H4 (cell line): ENCODE measurements around the gene TNFRSF12A. TPM values are rescaled to one million over a fixed set of nuclear protein-coding genes. Genes with fewer than 3 reads are reported as not detected.
A peak's percentile ranks its signal among the peaks of the same experiment; 100 is the strongest.

ENCODE experiments used
- DNase-seq: peaks from one replicate; pipeline ENCODE4 v3.0.0-alpha.2; 2015; ENCODE audit warnings: low spot score
- total RNA-seq: library from RNA; depleted of rRNA; stranded (reverse); fragments of >200 nt; shearing (Covaris generic); gene quantifications from 2 replicates; pipeline ENCODE4 v1.2.3, GENCODE V29; 2014

The TNFRSF12A gene
- total RNA-seq, 1 experiment from 2014 or later: 312 TPM

GRCh38 chr16:3012828-3013420 is 7.2 kb upstream of the TNFRSF12A start, which contains the start of gene CLDN9:
Gene CLDN9 (plus strand): TSS chr16:3012923. CDS start chr16:3013363, 440 bp downstream.
- no peak for DNase-seq

- no peak for DNase-seq
Measured at GRCh38 chr16:3013491-3013951, 6.6 kb upstream of the TNFRSF12A start.

- DNase-seq: no peak
Measured at GRCh38 chr16:3013998-3014690, 6.0 kb upstream of the TNFRSF12A start.

GRCh38 chr16:3014971-3015370 is 5.2 kb upstream of the TNFRSF12A start:
- no peak for DNase-seq

GRCh38 chr16:3015865-3016521 is 4.2 kb upstream of the TNFRSF12A start:
- DNase-seq: no peak

GRCh38 chr16:3017344-3017743 is 2.8 kb upstream of the TNFRSF12A start:
- no peak for DNase-seq

GRCh38 chr16:3017794-3018506 is 2.2 kb upstream of the TNFRSF12A start, which contains the start of gene CLDN6:
Gene CLDN6 (minus strand): TSS chr16:3018183. CDS start chr16:3016021, 2,162 bp downstream.
- no peak for DNase-seq

- DNase-seq: no peak
Measured at GRCh38 chr16:3019594-3020246, 448 bp upstream of the TNFRSF12A start.

DNA sequence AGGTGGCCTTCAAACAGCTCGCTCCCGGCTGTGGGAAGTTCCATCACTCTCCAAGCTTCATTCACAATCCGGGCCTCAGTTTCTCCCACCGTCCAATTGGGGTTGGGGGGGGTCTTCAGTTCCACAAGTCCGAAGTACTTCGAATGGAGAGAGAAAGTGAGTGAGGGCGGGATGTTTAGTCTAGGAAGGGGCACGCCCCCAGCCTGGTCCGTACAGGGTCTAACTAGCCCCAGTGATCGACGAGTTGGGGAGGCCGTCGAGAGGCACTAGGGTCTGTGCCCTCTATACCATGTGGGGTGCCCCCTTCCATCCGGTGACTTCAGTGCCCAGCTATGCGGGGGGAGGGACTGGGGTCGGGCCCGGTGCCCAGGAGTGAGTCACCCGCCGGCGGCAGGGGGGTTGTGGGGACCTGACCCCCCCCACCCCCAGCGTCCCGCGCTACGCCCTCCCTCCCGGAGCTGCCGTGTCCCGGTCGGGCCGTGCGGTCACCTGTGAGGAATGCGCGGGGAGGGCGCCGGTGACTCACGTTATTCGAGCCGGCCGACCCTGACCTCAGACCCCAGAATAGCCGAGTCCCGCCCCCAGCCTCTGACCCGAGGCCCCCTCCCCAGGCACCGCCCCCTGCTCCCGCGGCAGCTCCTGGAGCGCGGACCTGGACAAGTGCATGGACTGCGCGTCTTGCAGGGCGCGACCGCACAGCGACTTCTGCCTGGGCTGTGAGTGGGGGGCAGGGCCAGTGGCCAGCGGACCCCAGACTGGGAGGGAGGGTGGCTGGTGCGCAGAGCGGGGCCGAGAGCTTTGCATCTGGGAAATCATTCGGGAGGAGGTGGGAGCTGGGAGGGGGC is 658 bp downstream of the TNFRSF12A start:
- DNase-seq: peak; percentile 89

DNA sequence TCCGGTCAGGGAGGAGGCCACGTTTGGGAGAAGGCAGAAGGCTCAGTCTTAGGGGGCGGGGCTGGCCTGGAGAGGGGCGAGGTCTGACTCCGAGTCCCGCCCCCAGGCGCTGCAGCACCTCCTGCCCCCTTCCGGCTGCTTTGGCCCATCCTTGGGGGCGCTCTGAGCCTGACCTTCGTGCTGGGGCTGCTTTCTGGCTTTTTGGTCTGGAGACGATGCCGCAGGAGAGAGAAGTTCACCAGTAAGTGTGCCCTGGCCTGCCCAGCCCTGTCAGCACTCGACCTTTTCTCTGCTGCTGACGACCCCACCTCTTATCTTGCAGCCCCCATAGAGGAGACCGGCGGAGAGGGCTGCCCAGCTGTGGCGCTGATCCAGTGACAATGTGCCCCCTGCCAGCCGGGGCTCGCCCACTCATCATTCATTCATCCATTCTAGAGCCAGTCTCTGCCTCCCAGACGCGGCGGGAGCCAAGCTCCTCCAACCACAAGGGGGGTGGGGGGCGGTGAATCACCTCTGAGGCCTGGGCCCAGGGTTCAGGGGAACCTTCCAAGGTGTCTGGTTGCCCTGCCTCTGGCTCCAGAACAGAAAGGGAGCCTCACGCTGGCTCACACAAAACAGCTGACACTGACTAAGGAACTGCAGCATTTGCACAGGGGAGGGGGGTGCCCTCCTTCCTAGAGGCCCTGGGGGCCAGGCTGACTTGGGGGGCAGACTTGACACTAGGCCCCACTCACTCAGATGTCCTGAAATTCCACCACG is 1.5 kb downstream of the TNFRSF12A start:
- peak; percentile 85 for DNase-seq

GRCh38 chr16:3022208-3022683 is 2.1 kb downstream of the TNFRSF12A start:
- peak; percentile 92 for DNase-seq

DNA sequence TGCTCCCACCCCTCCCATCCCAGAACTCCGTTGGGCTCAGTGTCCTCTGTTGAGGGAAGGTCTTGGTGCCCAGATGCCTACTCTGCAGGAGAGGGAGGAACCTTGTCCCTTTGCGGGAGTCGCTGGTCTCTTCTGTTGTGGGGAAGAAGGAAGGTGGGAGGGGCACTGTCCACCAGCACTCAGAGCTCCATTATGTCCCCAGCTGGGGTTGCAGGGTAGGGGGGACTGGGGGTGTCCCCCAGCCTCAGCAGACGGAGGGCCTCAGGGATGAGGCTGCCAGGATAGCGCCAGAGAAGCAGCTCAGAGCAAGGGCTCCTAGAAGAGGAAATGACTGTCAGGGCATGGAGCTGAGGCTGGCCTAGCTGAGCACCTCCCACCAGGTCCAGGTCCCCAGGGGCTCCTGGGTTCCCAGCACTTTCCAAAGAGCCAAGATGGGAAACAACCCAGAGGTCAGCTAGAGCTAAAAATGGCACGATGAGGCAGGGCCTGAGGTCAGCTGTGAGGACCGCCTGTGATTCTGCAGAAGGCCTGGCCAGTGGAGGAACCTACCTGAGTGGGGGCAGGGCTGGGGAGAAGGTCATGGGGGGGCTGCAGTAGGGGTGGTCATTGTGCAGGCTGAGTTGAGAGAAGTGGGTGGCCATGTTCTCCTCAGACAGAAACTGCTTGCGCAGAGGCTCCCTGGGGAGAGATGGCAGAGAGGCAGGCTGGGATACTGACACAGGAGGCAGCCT is 2.7 kb downstream of the TNFRSF12A start:
- peak; percentile 39 for DNase-seq

- DNase-seq: peak; percentile 89
Measured at GRCh38 chr16:3023415-3023668, 3.2 kb downstream of the TNFRSF12A start.

DNA sequence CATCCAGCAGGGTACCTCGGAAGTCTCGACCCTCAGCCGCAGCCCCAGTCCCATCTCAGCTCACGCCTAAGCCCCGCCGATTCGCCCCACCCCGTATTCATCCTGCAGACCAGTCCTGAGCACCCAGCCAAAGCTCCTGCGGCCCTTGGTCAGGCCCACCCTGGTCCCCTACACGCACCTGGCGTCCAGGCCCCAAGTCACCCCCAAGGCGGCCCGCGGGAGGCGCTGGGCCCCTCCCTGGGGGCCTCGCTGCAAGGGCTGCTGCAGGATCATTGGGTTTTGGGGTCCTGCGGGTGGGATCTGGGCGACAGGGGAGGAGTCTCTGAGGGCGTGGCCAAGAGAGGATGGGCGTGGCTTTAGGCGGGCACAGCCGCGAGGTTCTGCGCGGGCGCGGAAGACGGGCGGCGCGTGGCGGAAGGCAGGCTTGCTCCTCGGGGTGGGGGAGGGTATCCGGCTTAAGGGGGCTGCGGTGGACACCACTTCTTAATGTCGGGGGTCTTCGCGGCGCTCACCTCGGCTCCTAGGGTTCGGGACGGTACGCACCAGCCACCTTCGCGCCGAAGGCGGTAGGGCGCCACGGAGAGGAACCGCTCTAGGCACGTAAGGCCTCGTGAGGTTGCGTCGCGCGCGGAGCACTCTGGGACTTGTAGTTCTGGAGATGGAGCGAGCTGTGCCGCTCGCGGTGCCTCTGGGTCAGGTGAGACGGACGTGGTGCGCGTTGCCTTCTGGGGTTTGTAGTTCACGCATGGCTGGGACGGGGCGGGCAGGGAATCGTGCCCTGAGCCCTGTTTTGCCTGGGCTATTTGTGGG is 3.7 kb downstream of the TNFRSF12A start, which contains the start of the genes HCFC1R1 and THOC6:
TSS of gene HCFC1R1 (minus strand) at position 274 of the 810 bp plus-strand sequence. CDS start at position 273, 1 bp downstream.
TSS of gene THOC6 (plus strand) at position 367 of the 810 bp plus-strand sequence. CDS start at position 659, 292 bp downstream.
- DNase-seq: peak; percentile 99

- DNase-seq: no peak
Measured at GRCh38 chr16:3025032-3026002, 5.1 kb downstream of the TNFRSF12A start.

GRCh38 chr16:3026003-3026378 is 5.8 kb downstream of the TNFRSF12A start:
- no peak for DNase-seq
